ENCODE measurements around the gene ARMCX2.
"Not testable (repeated sequence)": the region's sequence is repeated elsewhere in the genome, so short reads cannot be mapped to it uniquely, and the experiment has no call there.

Gene ARMCX2

GRCh38 chrX:101659601-101660063 is at the start of gene ARMCX2:
Gene ARMCX2, minus strand, starts transcription at chrX:101659850. Its CDS starts 2,262 bp downstream, at chrX:101657588.
- peak; percentile 55 for DNase-seq (ENCODE audit: low read depth)

- no peak for DNase-seq (ENCODE audit: low read depth)
These were observed 49.7 kb upstream of the ARMCX2 start for GRCh38 chrX:101709384-101709783.

GRCh38 chrX:101708163-101708562 is 48.5 kb upstream of the ARMCX2 start:
- DNase-seq (ENCODE audit: low read depth), result no peak

- no peak for DNase-seq (ENCODE audit: low read depth)
These were observed 33.8 kb upstream of the ARMCX2 start for GRCh38 chrX:101693476-101693875.

- DNase-seq (ENCODE audit: low read depth), result no peak
These were observed 32.2 kb upstream of the ARMCX2 start for GRCh38 chrX:101691835-101692234.

- no peak for DNase-seq (ENCODE audit: low read depth)
These were observed 26.9 kb upstream of the ARMCX2 start for GRCh38 chrX:101686574-101686973.

GRCh38 chrX:101685923-101686322 is 26.3 kb upstream of the ARMCX2 start:
- no peak for DNase-seq (ENCODE audit: low read depth)

GRCh38 chrX:101682723-101683122 is 23.1 kb upstream of the ARMCX2 start:
- DNase-seq (ENCODE audit: low read depth), result no peak

- DNase-seq (ENCODE audit: low read depth), result no peak
These were observed 17.4 kb upstream of the ARMCX2 start for GRCh38 chrX:101677028-101677427.

- no peak for DNase-seq (ENCODE audit: low read depth)
These were observed 16.9 kb upstream of the ARMCX2 start for GRCh38 chrX:101676571-101676970.

GRCh38 chrX:101668143-101668542 is 8.5 kb upstream of the ARMCX2 start:
- DNase-seq (ENCODE audit: low read depth), result no peak

GRCh38 chrX:101658661-101659491 is 774 bp downstream of the ARMCX2 start:
- DNase-seq (ENCODE audit: low read depth), result peak; percentile 33

GRCh38 chrX:101657495-101657894 is 2.2 kb downstream of the ARMCX2 start:
- no peak for DNase-seq (ENCODE audit: low read depth)

- DNase-seq (ENCODE audit: low read depth), result no peak
These were observed 2.8 kb downstream of the ARMCX2 start for GRCh38 chrX:101656817-101657216.

- no peak for DNase-seq (ENCODE audit: low read depth)
These were observed 4.1 kb downstream of the ARMCX2 start for GRCh38 chrX:101655534-101655933.

GRCh38 chrX:101647716-101648115 is 11.9 kb downstream of the ARMCX2 start:
- DNase-seq (ENCODE audit: low read depth), result not testable (repeated sequence)

GRCh38 chrX:101642093-101642492 is 17.6 kb downstream of the ARMCX2 start:
- no peak for DNase-seq (ENCODE audit: low read depth)

GRCh38 chrX:101639583-101639982 is 20.1 kb downstream of the ARMCX2 start:
- no peak for DNase-seq (ENCODE audit: low read depth)

- DNase-seq (ENCODE audit: low read depth), result no peak
These were observed 40.3 kb downstream of the ARMCX2 start for GRCh38 chrX:101619364-101619763.

- peak; percentile 45 for DNase-seq (ENCODE audit: low read depth)
These were observed 42.1 kb downstream of the ARMCX2 start, which contains the start of gene ARMCX6 for GRCh38 chrX:101617211-101618191. Gene ARMCX6, minus strand, starts transcription at chrX:101618000. Its CDS starts 1,380 bp downstream, at chrX:101616620.

GRCh38 chrX:101605728-101606127 is 53.9 kb downstream of the ARMCX2 start:
- DNase-seq (ENCODE audit: low read depth), result no peak

Data from stromal cell of bone marrow (primary cell).